Measurements from ENCODE around the gene TOX2. TPM values are rescaled to one million over a fixed set of nuclear protein-coding genes. Genes with fewer than 3 reads are reported as not detected.

TOX2 gene
- total RNA-seq, 1 experiment from 2014 or later = 117 TPM

- intact Hi-C loops (cut with micrococcal nuclease; ENCODE audit: unreplicated experiment) = loop anchor here (10.0 kb wide), 1 partner anchor 352 kb away; no protein-coding TSS in a partner anchor
- CTCF ChIA-PET = no interaction called here
- no TSS peak for BruUV-seq (replicated peaks)
These were observed 198.4 kb downstream of the TOX2 start for GRCh38 chr20:44112889-44113617.

GRCh38 chr20:44113618-44114376 is 199.1 kb downstream of the TOX2 start:
- ChIA-PET POLR2A (ENCODE audit: low non-redundant PET) (no interaction called here), CTCF (interaction anchor here (0.7 kb wide), 1 partner anchor 274 kb away, joined by 5 read pairs; no protein-coding TSS in a partner anchor)
- TF ChIP-seq EZH2 (IDR thresholded peaks at IDR 0.05; ENCODE audit: borderline replicate concordance, low read depth, low read length, poor library complexity, severe bottlenecking) (no peak), CTCF (conservative IDR thresholded peaks at IDR 0.05; ENCODE audit: low read depth, low read length) (no peak)
- H3K27ac ChIP-seq (ENCODE audit: low read depth, low read length, poor library complexity, severe bottlenecking) = no peak overlapping the region
- no peaks in the 10 kb centered on the region for H3K9me3 ChIP-seq (ENCODE audit: low read depth, low read length, poor library complexity, severe bottlenecking)
- no peaks in the 10 kb centered on the region for H3K36me3 ChIP-seq (ENCODE audit: insufficient read depth, low read length, poor library complexity, severe bottlenecking)
- H3K4me3 ChIP-seq (ENCODE audit: low read depth, low read length, poor library complexity, severe bottlenecking) = no peak overlapping the region
- no TSS peak for BruUV-seq (replicated peaks)
- intact Hi-C loops (cut with micrococcal nuclease; ENCODE audit: unreplicated experiment) = loop anchor here (10.0 kb wide), 1 partner anchor 351 kb away; no protein-coding TSS in a partner anchor
- DNase-seq (ENCODE audit: low spot score) = no peak
- H3K27me3 ChIP-seq (replicated peaks; ENCODE audit: insufficient read depth, low read depth, low read length, poor library complexity) = no peaks in the 10 kb centered on the region
- no peaks in the 10 kb centered on the region for H3K4me1 ChIP-seq (ENCODE audit: insufficient read depth, low read length, poor library complexity, severe bottlenecking)

More at GRCh38 chr20:44112889-44113617, 198.4 kb downstream of the TOX2 start:
- peaks cover 4% of the 10 kb centered on the region for H3K9me3 ChIP-seq (ENCODE audit: low read depth, low read length, poor library complexity, severe bottlenecking)
- H3K36me3 ChIP-seq (ENCODE audit: insufficient read depth, low read length, poor library complexity, severe bottlenecking) = no peaks in the 10 kb centered on the region
- no peak for DNase-seq (ENCODE audit: low spot score)
- no peak overlapping the region for H3K27ac ChIP-seq (ENCODE audit: low read depth, low read length, poor library complexity, severe bottlenecking)
- TF ChIP-seq EZH2 (IDR thresholded peaks at IDR 0.05; ENCODE audit: borderline replicate concordance, low read depth, low read length, poor library complexity, severe bottlenecking) = no peak
- no peak for TF ChIP-seq CTCF (conservative IDR thresholded peaks at IDR 0.05; ENCODE audit: low read depth, low read length)
- H3K27me3 ChIP-seq (replicated peaks; ENCODE audit: insufficient read depth, low read depth, low read length, poor library complexity) = no peaks in the 10 kb centered on the region
- POLR2A ChIA-PET (ENCODE audit: low non-redundant PET) = no interaction called here
- no peak overlapping the region for H3K4me3 ChIP-seq (ENCODE audit: low read depth, low read length, poor library complexity, severe bottlenecking)
- no peaks in the 10 kb centered on the region for H3K4me1 ChIP-seq (ENCODE audit: insufficient read depth, low read length, poor library complexity, severe bottlenecking)

- DNase-seq (ENCODE audit: low spot score) = no peak
- H3K27me3 ChIP-seq (replicated peaks; ENCODE audit: insufficient read depth, low read depth, low read length, poor library complexity) = no peaks in the 10 kb centered on the region
- no peak overlapping the region for H3K4me3 ChIP-seq (ENCODE audit: low read depth, low read length, poor library complexity, severe bottlenecking)
- TF ChIP-seq EZH2 (IDR thresholded peaks at IDR 0.05; ENCODE audit: borderline replicate concordance, low read depth, low read length, poor library complexity, severe bottlenecking) (no peak), CTCF (conservative IDR thresholded peaks at IDR 0.05; ENCODE audit: low read depth, low read length) (no peak)
- H3K9me3 ChIP-seq (ENCODE audit: low read depth, low read length, poor library complexity, severe bottlenecking) = no peaks in the 10 kb centered on the region
- no peaks in the 10 kb centered on the region for H3K36me3 ChIP-seq (ENCODE audit: insufficient read depth, low read length, poor library complexity, severe bottlenecking)
- H3K27ac ChIP-seq (ENCODE audit: low read depth, low read length, poor library complexity, severe bottlenecking) = no peak overlapping the region
- no peaks in the 10 kb centered on the region for H3K4me1 ChIP-seq (ENCODE audit: insufficient read depth, low read length, poor library complexity, severe bottlenecking)
- CTCF ChIA-PET = interaction anchor here (0.6 kb wide), 1 partner anchor 494 kb away, joined by 3 read pairs; no protein-coding TSS in a partner anchor
- BruUV-seq (replicated peaks) = no TSS peak
- intact Hi-C loops (cut with micrococcal nuclease; ENCODE audit: unreplicated experiment) = loop anchor here (5.0 to 10.0 kb wide), 3 partner anchors 197 to 350 kb away; partner anchors contain the start of gene FITM2
- POLR2A ChIA-PET (ENCODE audit: low non-redundant PET) = no interaction called here
These were observed 200.5 kb downstream of the TOX2 start for GRCh38 chr20:44115181-44115580.

All from A673 (cell line).